ENCODE data around the gene CCR2. TPM values are rescaled to one million over a fixed set of nuclear protein-coding genes. Genes with fewer than 3 reads are reported as not detected.

The CCR2 gene
- total and polyA plus RNA-seq, 8 donors, result 1.6 to 27.0 (median 2.0) TPM

DNA sequence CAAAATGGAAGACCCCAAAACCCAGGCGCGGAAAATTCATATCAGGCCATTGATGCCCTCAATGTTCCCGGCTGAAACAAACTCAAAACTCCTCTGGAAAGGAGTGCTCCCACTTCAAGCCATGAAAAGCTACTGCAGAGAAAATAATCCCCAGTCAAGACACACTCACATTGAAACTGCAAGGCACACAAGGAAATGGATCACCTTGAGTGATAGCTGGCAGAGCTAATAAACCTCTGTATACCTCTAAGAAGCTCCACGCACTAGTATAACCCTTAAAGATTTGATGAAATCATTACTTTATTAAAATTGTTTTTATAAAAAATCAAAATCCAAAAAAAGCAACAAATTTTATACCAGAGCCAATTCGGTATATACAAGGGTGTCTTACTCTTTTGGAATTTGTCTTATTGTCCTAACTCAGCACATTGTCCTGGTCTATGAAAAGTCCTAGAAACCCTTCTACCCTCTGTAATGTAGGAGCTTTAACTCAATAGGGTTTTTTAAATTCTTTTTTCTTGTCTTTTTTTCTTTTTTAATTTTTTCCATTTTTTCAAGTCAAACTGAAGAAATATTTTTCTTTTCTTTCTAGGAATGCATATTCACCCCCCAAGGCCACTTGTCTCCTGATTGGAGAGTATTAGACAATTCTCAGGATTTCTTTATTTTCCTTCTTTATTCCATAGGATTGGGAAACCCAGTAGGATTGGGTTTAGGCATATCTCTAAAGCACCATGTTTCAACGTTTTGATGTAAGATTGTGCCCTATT lies 44.5 kb downstream of the CCR2 start:
- no peaks in the 10 kb centered on the region for H3K27me3 ChIP-seq
- DNase-seq, result no peak

DNA sequence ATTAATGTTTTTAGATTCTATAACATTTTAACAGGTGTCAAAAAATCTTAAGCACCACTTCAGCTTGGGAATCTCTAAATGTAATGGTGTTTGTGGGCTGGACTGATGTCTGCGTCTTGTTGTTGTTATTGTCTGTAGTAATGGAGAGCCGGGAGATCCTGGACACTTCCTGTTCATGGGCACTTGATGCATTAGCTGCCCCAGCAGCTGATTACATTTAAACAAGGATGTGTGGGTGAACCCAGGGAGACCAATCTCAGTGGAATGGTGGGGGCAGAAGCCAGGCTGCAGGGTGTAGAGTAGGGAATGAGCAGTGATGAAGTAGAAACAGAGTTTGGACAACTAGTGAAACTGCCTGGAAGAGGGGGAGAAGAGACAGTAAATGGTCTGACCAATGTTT lies 45.2 kb downstream of the CCR2 start:
- TF ChIP-seq, protein P1, sequence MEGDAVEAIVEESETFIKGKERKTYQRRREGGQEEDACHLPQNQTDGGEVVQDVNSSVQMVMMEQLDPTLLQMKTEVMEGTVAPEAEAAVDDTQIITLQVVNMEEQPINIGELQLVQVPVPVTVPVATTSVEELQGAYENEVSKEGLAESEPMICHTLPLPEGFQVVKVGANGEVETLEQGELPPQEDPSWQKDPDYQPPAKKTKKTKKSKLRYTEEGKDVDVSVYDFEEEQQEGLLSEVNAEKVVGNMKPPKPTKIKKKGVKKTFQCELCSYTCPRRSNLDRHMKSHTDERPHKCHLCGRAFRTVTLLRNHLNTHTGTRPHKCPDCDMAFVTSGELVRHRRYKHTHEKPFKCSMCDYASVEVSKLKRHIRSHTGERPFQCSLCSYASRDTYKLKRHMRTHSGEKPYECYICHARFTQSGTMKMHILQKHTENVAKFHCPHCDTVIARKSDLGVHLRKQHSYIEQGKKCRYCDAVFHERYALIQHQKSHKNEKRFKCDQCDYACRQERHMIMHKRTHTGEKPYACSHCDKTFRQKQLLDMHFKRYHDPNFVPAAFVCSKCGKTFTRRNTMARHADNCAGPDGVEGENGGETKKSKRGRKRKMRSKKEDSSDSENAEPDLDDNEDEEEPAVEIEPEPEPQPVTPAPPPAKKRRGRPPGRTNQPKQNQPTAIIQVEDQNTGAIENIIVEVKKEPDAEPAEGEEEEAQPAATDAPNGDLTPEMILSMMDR (IDR thresholded peaks at IDR 0.05), result no peak
- peak overlapping the region in 1 of 2 donors; percentile 60 for H3K27ac ChIP-seq
- H3K4me3 ChIP-seq, result no peak overlapping the region
- H3K27me3 ChIP-seq, result no peaks in the 10 kb centered on the region
- H3K9me3 ChIP-seq, result no peaks in the 10 kb centered on the region
- no peaks in the 10 kb centered on the region for H3K36me3 ChIP-seq
- H3K4me1 ChIP-seq, result peaks cover 27 to 70% of the 10 kb centered on the region in 2 donors
- ATAC-seq, result no peak
- no peak for DNase-seq
- intact Hi-C loops (cut with DNase I), result no loop called here

More for the DNA sequence above, 44.5 kb downstream of the CCR2 start:
- Histone ChIP-seq H3K36me3 (no peaks in the 10 kb centered on the region), H3K27ac (peak overlapping the region; percentile 7 to 60), H3K9me3 (no peaks in the 10 kb centered on the region), H3K4me1 (peaks cover 30 to 72% of the 10 kb centered on the region in 2 donors), H3K4me3 (no peak overlapping the region)
- ATAC-seq, result no peak
- intact Hi-C loops (cut with DNase I), result no loop called here
- TF ChIP-seq, protein P1 (IDR thresholded peaks at IDR 0.05), result no peak

DNA sequence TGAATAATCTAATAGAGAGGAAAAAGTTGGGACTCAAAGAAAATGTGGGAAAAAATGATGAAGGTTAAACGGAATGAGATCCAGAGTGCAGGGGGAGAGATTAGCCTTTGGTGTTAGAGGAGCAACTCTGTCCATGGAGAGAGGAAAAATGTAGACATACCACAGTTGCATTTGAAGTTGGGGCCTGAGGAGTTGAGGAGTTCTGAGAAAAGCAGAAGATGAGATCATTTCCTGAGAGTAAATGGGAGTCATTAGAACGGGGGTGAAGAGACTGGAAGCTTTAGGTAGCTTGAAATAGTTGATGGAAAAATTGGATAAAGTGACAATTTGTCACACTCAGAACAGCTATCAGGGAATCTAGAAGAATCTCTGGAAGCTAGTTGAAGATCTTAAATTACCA lies 45.6 kb downstream of the CCR2 start:
- peaks cover 29 to 70% of the 10 kb centered on the region in 2 donors for H3K4me1 ChIP-seq
- TF ChIP-seq, protein P1 (IDR thresholded peaks at IDR 0.05), result no peak
- H3K36me3 ChIP-seq, result no peaks in the 10 kb centered on the region
- peak overlapping the region; percentile 53 to 60 for H3K27ac ChIP-seq
- intact Hi-C loops (cut with DNase I), result no loop called here
- H3K4me3 ChIP-seq, result no peak overlapping the region
- H3K27me3 ChIP-seq, result no peaks in the 10 kb centered on the region
- ATAC-seq, result peak; percentile 5
- no peaks in the 10 kb centered on the region for H3K9me3 ChIP-seq
- peak in 1 of 4 donors; percentile 5 for DNase-seq

DNA sequence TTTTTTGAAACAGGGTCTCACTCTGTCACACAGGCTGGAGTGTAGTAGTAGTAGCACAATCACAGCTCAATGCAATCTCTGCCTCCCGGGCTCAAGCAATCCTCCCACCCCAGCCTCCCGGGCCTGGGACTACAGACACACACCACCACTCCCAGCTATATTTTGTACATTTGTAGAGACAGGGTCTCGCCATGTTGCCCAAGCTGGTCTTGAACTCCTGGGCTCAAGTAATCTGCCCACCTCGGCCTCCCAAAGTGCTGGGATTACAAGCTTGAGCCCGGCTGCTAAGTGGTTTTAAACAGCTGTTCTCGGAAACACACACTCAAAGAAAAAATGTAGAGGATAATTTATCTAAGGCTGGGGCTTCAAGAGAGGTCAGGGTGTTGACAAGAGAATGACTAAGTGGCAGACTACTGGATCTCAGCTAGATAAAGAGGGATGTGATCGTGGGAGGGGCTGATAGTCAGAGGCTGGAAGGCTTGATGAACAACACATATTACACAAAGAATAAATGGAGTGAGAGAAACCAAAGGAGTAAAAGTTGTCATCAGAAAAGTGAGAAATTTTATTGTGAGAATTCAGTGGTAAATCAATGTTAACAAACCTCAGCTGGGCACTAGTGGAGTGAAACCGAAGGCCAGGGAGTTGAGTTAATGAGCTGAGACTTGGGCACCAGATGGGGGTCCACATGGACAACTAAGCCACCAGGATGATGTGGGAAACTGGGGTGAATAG lies 46.3 kb downstream of the CCR2 start:
- intact Hi-C loops (cut with DNase I), result no loop called here
- Histone ChIP-seq H3K27me3 (no peaks in the 10 kb centered on the region), H3K4me3 (no peak overlapping the region), H3K27ac (peak overlapping the region; percentile 53 to 60), H3K36me3 (no peaks in the 10 kb centered on the region), H3K9me3 (no peaks in the 10 kb centered on the region), H3K4me1 (peaks cover 35 to 70% of the 10 kb centered on the region in 2 donors)
- DNase-seq, result peak in 3 of 4 donors; percentile 27 to 68 (median 66)
- TF ChIP-seq, protein P1 (IDR thresholded peaks at IDR 0.05), result no peak
- peak; percentile 59 for ATAC-seq

DNA sequence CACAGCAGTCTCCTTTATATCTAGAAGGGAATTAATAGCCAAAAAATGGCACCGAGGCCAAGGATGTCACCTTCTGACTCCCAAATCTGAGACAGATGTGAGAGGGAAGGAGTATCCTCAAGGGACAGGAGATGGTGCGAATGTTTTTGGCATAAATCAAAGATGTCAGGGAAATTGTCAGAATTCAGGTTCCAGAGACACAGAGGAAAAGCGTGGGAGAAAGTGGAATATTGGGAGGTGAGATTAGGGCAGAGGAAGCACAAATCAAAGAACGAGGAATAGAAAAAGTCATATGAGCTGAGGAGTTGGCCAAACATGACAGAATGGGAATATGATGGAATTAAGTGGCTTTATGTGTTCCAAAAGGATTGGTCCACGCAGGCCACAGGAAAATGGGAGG lies 46.9 kb downstream of the CCR2 start:
- DNase-seq (no peak), ATAC-seq (no peak)
- TF ChIP-seq, protein P1 (IDR thresholded peaks at IDR 0.05), result no peak
- Histone ChIP-seq H3K36me3 (no peaks in the 10 kb centered on the region), H3K4me3 (no peak overlapping the region), H3K9me3 (no peaks in the 10 kb centered on the region), H3K4me1 (peaks cover 41 to 70% of the 10 kb centered on the region in 2 donors), H3K27ac (peak overlapping the region in 1 of 2 donors; percentile 60), H3K27me3 (no peaks in the 10 kb centered on the region)
- intact Hi-C loops (cut with DNase I), result no loop called here
